Activated CD4-positive, alpha-beta T cell treated with anti-CD3 and anti-CD28 coated beads for 4 hours (primary cell): ENCODE measurements around the gene GALR2.
"Not testable (repeated sequence)": the region's sequence is repeated elsewhere in the genome, so short reads cannot be mapped to it uniquely, and the experiment has no call there.

Experiments used
- DNase-seq, 2 donors: peaks; one replicate each; pipeline ENCODE4 v3.0.0-alpha.2; 2020

The GALR2 gene

DNA sequence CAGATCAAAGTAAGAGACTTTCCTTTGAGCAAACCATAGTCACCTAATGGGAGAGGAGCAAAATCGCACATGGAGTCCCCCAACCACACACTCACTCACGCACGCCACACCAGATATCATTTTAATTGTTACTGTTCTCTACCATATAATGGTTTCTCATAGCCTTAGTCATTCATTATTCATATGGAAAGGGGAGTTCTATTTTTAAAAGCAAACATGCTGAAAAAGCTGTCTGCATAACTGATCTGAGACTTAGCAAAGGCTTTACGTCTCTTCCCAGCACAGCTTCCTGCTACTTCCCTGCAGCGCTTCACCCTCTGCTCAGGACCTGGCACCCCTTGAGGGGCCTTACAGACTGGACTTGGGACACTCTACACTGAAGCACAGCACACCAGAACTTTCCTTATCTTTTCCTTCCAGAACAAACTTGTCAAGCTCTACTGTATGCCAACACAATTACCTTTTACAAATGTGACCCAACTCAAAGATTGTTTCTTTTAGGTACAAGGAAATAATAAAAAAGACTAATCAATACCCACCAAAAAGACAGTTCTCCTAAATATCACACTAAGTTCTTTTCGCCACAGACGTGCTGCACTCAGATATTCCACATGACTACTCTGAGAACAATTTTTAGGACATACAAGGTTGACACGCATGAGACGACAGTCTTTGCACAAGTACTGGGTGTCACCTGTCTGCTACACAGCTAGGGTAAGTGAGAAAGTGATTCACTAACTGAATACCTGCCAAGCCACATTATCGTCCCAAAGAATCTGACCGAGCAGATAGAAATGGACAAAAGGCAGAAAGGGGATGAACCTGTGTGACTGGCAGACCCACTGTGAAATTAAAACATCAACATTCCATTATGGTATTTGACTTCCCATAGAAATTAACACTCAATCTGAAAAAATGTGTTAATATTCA is 23.8 kb upstream of the GALR2 start:
- DNase-seq = no peak

DNA sequence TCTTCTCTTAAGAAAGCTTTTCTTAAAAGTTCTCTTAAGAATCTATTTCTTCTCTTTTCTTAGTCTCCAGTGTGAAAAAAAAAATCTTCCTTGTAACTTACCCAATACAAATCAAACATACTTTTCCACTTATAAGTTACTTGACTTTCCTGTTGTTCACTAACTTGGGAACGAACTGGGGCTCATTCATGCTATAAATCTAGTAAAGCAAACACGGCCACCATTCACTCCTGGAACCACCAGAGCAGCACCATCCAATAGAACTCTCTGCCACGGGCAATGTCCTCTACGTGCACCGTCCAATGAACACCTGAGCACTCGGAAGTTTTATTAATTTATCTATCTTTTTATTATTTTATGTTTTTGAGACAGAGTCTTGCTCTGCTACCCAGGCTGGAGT is 23.0 kb upstream of the GALR2 start:
- no peak for DNase-seq

DNA sequence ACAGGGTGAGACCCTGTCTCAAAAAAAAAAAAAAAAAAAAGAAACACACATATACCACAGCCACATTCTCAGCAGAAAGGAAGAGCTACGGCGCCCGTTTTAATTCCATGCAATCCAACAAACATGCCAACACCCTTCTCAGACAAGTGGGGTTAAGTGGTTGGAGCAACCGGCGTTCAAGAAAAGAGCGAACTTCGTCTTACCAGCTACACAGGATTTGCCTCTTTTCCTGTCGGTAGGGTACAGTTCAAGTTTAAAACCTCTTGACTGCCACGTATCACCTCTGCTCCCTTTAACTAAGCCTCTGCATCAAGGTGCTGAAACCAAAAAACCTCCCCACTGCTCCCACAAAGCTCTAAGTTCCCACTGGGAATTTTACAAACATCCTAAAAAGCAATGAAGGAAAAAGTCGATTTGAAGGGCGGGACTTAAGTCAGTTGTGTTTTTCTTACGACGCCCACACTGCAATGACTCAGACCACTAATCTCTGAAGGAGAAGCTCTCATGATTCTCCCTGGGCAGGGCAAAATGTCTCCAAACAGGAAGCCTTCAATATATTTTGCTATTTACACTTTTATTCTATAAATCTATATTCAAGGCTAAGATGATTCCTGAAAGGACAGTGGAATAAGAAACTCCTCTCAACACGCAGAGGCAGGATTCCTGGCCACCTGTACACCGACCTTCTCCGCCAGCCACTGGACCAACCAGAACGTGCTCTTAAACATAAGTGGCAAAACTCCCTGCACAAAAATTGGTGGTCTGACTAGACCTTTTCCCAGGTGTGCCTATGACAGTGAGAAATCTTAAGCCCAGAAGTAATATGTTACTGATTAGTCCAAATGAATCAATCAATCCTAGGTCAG is 21.1 kb upstream of the GALR2 start:
- peak in 1 of 2 donors; percentile 25 for DNase-seq

DNA sequence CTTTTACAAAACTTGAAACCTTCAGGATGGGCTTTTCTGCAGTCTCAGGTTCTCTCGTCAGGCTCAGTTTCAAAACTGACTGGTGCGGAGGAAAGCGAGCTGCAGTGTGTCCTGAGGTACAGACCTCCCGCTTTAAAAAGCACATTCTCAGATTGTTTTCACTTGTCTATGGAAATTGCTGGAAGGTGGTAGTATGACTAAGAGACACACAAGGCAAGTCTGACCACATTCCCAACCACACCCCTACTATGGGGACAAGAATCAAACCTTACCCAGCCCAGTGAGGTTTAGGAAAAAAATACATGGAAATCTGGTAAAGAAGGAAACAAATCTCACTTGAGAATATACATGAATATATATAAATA is 20.5 kb upstream of the GALR2 start:
- no peak for DNase-seq

DNA sequence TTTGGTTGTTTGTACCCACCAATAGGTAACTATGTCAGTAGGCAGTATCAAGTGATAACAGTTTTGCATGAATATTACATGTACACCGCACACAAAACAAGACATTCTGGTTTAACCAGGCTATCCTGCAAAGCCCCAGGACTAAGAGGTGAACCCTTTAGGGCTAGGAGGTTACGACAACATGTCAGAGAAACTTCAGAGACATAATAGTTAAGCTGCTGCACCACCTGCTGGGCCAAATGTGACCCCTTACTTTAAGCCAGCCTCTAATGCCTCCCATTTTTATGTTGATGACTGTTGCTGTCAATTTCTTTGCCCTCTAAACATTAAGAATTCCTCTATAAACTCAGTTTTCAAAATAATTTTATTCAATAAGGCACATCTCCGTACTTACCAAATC is 17.7 kb upstream of the GALR2 start:
- no peak for DNase-seq

DNA sequence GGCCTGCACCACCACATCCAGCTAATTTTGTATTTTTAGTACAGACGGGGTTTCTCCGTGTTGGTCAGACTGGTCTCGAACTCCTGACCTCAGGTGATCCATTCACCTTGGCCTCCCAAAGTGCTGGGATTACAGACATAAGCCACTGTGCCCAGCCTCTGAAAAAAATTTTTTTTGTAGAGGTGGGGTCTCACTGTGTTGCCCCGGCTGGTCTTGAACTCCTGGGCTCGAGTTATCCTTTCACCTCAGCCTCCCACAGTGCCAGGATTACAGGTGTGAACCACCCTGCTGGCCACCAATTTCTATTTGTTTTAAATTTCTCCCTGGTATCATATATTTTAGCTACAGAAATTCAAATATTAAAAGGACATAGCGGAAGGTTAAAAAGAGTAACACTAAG is 16.3 kb upstream of the GALR2 start:
- not testable (repeated sequence) for DNase-seq

DNA sequence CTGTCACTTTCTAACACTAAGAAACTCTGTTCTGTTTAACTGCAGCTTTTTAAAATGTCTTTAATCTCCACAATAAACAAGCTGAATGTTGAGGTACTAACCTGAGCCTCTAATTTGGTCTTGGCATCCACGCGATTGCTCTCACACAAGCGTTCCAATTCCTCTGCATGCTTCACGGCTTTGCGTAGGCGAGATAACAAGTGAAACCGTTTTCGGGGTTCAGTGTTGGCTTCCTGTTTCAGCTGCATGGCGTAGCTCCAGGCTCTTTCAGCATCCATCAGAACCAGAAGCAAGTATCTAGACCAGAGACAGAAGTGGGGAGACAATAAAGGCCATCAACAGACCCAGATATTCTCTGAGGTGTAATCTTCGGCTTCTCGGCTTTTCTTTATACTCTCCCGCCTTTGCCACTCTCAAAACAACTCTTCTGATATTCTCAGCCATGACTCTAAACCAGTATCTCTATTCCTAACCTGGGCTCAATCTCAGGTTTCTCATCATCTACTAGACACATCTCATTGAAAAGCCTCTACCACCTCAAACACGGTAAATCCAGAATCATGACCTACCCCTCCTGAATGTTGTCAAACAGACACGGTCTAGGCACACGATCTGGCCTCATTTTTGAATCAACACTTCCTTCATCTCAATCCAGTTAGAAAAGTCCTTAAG is 10.6 kb upstream of the GALR2 start:
- peak; percentile 59 to 63 for DNase-seq

DNA sequence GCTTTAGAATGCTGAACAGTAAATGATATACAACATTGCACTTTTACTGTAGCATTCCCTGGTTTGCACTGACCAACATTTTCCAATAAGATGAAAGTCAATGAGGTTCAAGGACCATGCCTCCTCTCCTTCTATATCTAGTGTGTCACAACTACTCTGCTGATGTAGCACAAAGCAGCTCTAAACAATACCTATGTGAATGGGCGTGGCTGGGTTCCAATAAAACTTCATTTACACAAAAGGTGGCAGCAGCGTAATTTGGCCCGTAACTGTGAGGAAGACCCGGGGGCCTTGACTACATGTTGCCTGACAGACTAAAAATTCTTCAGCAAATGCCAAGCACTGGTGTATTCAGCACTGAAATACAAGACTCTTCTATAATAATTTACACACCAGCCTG is 8.8 kb upstream of the GALR2 start:
- no peak for DNase-seq

DNA sequence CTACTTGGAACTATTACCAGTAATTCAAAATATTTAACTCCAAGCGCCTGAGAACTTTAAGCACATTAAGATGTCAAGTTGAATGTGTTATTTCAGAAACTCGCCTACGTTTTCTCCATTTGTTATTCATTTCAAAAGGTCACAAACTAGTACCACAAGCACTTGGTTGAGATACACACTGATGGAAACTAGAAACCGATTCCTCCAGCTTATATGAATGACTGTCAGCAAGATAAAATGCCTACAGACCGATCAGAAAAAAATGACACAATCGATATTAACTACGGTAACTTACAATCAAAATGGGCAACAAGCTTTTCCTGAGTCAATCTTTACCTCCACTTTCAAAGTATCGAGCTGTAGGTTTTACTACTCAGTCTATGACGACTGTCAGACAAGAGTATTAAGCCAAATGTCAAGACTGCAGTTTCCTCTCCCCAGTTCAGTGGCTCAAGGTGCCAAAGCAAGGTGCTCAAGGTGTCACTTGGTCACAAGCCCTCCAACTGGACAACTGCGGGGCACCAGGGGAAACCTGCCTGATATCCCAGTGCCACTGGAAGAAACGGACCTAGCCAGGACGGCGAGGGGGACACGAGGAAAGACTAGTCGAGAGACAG is 2.9 kb upstream of the GALR2 start:
- DNase-seq = no peak

DNA sequence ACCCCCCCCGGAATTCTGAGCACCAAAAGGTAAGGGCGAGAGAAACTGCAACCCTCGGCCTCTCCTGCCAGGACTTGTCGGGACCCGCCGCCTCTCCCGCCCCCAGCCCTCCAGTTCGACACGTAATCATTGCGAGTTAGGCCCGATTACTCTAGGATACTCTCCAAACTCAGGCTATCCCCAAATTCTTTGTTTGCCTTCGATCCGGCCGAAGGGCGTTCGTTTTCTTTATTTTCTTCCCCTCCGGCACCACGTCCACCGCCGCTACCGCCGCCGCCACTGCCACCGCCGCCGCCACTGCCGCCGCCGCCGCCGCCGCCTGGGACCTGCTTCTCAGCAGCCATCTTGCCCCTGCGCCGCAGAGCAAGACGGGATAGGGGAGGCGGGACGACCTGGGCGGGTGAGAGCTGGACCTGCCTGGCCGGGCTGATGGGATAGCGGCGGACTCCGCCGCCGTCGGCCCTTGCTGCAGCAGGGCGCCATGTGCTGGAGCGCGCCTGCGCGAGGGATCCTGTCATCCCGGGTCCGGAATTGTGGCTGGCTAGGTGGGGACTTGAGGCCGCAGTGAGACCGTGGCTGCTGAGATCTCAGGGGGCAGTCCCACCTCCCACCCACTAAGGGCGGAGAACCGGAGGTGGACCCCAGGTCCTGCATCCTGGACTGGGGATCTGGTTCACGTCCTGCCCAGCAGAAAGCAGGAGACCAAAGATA is 2.3 kb upstream of the GALR2 start, which contains the start of gene SRP68:
TSS of gene SRP68 (minus strand) at position 370 of the 711 bp plus-strand sequence. CDS start at position 344, 26 bp downstream.
- DNase-seq = peak; percentile 83 to 84

DNA sequence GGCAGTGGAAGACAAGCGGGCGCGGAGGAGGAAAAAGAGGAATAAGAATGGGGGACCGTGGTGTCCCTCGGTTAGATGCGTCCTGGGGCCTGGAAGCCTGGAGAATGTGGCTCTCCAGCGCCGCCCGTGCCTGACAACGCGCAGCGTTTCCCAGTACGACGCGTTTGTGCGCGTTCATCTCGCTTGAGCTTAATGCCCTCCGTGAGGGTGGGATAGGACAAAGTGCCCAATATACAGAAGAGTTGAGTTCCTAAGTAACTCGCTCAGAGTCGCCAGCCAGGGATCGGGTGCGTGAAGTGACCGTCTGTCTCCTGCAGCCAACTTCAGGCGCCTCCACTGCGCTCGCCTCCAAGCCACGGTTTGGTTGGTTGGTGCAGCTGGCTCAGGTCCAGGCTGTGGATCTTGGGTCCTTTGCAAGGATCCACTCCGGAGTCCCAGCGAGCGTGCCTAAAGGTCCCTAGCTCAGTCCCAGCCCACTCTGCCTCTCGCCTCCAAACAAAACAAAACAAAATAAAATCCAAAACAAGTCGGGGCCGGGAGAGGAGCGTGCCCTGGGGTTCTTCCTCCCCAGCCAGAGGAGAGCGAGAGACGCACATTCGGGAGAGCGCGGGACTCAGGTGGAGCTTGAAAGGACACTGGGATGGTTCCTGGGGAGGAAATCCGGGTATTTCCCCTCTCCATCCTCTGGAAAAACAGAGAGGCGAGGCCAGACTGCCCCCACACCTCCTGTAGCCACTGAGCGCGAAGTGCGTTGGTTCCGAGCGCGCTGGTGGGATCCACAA is 974 bp downstream of the GALR2 start:
- no peak for DNase-seq

DNA sequence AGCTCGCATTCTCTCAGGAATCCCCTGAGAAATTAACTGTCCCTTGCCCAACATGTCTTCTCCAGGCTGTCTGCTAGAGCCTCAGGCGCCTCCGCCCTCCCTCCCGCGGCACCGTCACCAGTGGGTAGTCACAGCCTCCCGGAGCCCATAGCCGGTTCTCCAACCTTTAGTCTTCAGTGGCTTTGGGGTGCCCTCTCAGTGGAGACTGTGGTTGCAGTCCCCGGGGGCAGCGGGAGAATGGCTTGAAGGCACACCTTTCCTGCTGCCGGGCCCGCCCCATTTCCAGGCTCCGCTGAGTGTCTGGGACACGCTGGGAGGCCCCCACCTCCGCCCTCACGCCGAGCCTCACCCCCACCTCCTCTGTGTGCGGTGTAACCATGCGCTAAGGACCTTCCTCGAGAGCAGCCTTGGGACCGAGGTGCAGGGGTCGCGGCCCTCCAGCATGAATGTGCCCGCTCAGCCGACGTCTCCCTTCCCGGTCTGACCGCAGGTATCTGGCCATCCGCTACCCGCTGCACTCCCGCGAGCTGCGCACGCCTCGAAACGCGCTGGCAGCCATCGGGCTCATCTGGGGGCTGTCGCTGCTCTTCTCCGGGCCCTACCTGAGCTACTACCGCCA is 1.7 kb downstream of the GALR2 start:
- no peak for DNase-seq

DNA sequence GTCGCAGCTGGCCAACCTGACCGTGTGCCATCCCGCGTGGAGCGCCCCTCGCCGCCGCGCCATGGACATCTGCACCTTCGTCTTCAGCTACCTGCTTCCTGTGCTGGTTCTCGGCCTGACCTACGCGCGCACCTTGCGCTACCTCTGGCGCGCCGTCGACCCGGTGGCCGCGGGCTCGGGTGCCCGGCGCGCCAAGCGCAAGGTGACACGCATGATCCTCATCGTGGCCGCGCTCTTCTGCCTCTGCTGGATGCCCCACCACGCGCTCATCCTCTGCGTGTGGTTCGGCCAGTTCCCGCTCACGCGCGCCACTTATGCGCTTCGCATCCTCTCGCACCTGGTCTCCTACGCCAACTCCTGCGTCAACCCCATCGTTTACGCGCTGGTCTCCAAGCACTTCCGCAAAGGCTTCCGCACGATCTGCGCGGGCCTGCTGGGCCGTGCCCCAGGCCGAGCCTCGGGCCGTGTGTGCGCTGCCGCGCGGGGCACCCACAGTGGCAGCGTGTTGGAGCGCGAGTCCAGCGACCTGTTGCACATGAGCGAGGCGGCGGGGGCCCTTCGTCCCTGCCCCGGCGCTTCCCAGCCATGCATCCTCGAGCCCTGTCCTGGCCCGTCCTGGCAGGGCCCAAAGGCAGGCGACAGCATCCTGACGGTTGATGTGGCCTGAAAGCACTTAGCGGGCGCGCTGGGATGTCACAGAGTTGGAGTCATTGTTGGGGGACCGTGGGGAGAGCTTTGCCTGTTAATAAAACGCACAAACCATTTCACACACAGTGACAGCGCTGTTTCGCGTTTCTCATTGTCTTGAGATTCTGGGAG is 2.4 kb downstream of the GALR2 start:
- no peak for DNase-seq

DNA sequence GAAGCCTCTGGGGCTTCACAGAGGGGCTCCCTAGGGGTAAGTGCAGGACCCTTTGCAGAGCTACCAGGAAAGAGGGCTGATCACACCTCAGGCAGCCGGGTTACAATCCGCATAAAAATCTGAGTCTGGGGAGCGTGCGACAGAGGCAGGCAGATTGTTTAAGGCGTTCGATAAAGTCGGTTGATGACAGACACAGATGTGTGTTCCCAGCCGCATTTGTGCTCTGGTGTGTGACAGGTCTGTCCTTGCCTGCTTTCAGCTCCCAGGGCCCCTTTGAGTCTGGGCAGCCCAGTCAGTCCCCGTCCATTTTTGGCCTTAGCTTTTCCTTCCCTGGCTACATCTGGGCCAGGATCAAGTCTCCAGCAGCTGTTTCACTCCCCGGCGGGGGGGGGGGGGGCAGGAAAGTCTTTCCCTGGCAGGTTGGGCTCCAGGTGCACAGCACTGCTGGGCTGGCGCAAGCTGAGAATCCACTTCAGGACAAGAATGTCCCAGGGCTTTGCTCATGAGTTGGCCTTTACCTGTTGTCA is 3.1 kb downstream of the GALR2 start:
- no peak for DNase-seq

DNA sequence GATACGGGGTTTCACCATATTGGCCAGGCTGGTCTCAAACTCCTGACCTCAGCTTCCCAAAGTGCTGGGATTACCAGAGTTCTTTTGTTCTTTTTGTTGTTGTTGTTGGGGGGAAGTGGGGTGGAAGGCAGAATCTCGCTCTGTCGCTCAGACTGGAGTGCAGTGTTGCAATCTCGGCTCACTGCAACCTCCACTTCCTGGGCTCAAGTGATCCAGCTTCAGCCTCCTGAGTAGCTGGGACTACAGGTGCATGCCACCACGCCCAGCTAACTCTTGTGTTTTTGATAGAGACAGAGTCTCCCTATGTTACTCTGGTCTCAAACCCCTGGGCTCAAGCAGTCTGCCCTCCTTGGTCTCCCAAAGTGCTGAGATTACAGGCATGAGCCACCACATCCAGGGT is 3.8 kb downstream of the GALR2 start:
- DNase-seq = not testable (repeated sequence)

DNA sequence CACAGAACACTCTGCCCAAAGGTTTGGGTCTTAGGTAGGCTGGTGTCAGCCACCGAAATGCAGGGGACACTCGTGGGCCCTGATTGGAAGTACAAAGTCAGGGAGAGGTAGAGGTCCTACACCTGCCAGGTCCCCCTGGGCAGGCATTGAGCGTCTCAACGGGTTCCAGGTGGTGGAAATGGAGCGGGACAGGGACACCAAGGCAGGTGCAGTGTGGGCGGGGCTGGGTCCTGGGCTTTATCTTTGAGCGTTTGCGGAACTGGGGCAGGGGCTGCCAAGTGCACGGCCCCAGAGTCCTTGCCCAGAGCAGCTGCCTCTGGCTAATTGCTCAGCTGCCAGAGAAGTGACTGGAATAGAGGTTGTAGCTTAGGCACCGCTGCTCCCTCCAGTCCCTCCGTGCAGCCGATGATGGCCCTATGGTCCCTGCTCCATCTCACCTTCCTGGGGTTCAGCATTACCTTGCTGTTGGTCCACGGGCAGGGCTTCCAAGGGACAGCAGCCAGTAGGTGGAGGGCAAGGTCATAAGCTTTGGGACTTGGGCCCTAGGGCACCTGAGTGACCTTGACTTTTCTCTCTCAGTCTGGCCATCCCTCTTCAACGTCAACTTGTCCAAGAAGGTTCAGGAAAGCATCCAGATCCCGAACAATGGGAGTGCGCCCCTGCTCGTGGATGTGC is 4.4 kb downstream of the GALR2 start, which contains the start of gene ZACN:
TSS of gene ZACN (plus strand) at position 323 of the 675 bp plus-strand sequence. CDS start at position 406, 83 bp downstream.
- DNase-seq = no peak

DNA sequence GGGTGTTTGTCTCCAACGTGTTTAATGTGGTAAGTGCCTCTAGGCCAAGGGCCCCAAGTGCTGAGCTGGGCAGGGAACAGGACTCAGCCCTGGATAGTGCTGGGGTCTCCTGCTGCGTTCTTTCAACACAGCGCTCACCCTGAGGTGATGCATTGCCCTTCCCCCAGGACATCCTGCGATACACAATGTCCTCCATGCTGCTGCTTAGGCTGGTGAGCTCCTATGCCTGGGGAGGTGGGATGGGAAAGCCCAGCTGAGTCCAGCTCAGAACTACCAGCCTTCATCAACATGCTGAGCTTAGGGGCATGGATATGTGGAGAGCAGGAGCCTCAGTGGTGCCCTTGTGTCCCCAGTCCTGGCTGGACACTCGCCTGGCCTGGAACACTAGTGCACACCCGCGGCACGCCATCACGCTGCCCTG is 5.0 kb downstream of the GALR2 start:
- DNase-seq = no peak

DNA sequence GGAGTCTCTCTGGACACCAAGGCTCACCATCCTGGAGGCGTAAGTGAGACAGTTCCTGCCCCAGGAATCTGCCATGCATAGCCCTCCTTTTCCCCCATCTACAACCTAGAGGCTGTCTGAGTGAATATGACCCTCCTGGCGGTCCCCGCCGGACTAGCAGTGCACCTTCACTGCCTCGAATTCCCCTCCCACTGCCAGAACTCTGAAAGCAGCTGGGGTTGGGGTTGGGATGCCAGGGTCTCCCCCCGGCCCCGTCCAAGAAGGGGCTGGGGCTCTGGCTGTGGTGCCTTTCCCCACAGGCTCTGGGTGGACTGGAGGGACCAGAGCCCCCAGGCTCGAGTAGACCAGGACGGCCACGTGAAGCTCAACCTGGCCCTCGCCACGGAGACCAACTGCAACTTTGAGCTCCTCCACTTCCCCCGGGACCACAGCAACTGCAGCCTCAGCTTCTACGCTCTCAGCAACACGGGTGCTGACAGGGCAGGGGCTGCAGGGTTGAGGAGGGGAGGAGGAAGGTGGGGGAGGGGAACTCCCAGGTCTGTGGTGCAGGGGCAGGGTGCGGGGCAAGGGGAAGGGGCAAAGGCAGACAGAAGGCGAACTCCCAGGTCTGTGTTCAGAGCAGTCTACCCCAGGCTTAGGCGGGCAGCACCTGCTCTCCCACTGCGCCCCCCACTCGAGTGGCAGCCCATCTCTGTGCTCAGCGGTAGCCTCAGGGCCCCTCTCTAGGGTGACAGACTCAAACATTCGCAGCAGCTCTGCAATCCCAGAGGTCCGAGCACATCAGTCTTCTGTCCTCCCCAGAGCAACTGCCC is 5.6 kb downstream of the GALR2 start:
- no peak for DNase-seq
